Epithelial cell of prostate (primary cell): ENCODE results near the gene PARVB.
"Not testable (repeated sequence)": the region's sequence is repeated elsewhere in the genome, so short reads cannot be mapped to it uniquely, and the experiment has no call there.

Source experiments
- DNase-seq: peaks from one replicate; pipeline ENCODE4 v3.0.0-alpha.2; 2011; ENCODE audit warnings: low read depth, low spot score
- H3K27ac ChIP-seq: fragments of 450-650 bp; 2 replicates; pipeline ENCODE4 v1.5.1; 2017; ENCODE audit warnings: mild to moderate bottlenecking

PARVB gene

GRCh38 chr22:44098966-44099530, 74.9 kb downstream of the PARVB start:
- no peak overlapping the region for H3K27ac ChIP-seq
- no peak for DNase-seq

DNA sequence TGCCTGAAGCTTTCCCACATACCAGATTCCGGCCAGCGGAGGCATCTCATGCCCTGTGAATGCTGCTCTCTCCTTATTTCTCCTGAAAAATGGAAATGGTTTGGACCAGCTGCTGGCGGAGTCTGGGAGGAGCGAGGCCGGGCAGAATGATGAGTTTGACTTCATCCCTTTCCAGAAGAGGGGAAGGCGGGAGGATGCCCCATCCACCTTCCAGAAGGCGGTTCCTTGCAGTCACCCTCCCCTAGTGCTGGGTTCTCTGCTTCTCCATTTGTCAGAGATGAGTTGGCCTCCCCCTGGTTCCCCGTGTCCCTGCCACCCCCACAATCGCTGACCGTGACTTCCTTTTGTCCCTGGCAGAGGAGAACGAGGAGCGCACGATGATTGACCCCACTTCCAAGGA, 75.6 kb downstream of the PARVB start:
- no peak overlapping the region for H3K27ac ChIP-seq

DNA sequence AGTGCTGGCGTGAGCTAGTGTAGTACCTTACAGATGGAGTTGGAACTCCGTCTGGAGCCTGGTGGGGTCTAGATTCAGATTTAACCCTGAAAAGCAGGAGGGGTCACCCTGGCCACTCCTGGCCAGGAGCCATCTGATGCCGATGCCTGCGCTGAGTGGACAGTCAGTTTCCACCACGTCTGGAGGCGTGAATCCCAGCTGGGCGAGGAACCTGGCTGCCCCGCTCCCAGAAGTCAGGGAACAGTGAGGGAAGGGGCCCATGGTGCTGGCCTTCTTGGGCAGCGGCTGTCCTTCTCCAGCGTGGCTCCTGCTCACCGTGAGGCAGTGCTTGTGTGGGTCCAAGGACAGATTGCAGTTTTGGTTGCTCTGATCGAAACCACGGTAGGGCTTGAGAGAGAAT, 76.3 kb downstream of the PARVB start:
- DNase-seq: no peak
- no peak overlapping the region for H3K27ac ChIP-seq

More for the DNA sequence above, 75.6 kb downstream of the PARVB start:
- no peak for DNase-seq

DNA sequence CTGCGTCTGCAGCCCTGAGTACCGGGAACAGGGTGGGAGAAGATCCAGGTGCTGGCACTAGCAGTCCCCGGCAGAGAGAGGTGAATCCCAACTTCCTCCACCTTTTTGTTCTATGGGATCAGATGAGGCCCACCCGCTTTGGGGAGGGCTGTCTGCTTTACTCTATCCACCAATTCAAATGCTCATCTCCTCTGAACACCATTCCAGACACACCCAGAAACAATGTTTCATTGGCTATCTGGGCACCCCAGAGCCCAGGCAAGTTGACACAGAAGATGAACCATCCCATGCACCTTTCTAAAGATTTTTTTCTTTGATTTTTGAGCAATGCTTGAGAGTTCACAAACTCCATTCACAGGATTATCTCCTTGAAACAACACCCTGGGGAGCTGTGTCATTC, 78.0 kb downstream of the PARVB start:
- no peak overlapping the region for H3K27ac ChIP-seq
- DNase-seq: no peak

DNA sequence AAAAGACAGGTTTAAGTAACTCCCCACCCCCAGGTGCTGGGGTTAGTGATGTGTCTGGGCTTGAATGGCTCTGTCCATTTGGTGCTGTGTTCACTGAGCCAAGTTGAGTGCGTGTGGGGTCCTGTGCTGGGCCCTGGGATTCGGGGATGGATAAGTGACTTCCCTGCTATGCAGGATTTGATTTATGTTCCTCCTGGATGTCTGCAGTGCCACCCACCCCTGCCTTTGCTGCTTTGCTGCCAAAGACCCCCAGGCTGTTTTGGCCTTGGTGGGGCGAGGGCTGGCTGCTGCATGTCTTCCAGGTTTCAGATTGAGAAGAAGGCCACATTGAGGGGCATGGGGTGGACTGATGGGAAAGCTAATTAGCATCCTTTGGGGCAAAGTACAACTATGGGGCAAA, 78.8 kb downstream of the PARVB start:
- no peak for DNase-seq
- H3K27ac ChIP-seq: no peak overlapping the region

DNA sequence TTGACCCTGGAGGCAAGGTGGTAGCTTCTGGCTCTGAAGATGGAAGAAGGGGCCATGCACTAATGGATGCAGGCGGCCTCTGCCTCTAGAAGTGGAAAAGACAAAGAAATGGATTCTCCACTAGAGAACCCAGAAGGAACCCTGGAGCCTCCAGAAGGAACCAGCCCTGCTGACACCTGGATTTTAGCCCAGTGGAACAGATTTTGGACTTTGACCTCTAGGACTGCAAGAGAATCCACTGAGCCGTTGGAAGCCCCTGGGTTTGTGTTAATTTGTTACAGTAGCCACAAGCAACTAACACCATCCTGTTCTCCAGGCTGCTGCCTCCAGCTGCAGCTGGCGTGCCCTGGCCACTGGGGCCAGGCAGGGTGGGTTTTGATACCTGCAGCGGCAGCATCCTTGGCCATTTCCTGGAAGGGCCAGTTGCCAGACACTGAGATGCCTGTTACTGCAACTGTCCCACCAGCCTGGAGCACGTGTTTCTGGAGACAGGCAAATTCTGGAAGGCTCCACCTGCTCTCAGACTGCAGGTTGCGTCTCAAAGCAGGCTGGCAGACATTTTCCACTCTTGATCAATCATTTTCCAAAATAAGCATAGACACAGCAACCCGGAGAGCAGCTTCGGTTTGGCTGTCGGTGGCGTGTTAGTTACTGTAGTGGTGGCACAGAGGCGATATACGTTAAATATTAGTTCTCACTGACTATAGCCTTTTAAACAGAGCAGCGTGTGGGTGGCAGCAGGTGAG, 79.8 kb downstream of the PARVB start:
- H3K27ac ChIP-seq: no peak overlapping the region
- DNase-seq: no peak

- DNase-seq: no peak
These were observed 83.2 kb downstream of the PARVB start for GRCh38 chr22:44107340-44107739.

GRCh38 chr22:44108076-44108475, 84.0 kb downstream of the PARVB start:
- DNase-seq: no peak
- no peak overlapping the region for H3K27ac ChIP-seq

More at GRCh38 chr22:44107340-44107739, 83.2 kb downstream of the PARVB start:
- H3K27ac ChIP-seq: no peak overlapping the region

GRCh38 chr22:44108806-44109385, 84.8 kb downstream of the PARVB start:
- H3K27ac ChIP-seq: no peak overlapping the region
- DNase-seq: no peak

GRCh38 chr22:44109416-44109815, 85.3 kb downstream of the PARVB start:
- DNase-seq: no peak
- H3K27ac ChIP-seq: no peak overlapping the region

GRCh38 chr22:44110656-44111055, 86.6 kb downstream of the PARVB start:
- not testable (repeated sequence) for DNase-seq, H3K27ac ChIP-seq

- DNase-seq: no peak
- H3K27ac ChIP-seq: no peak overlapping the region
These were observed 87.6 kb downstream of the PARVB start for GRCh38 chr22:44111562-44112155.

GRCh38 chr22:44112191-44112590, 88.1 kb downstream of the PARVB start:
- no peak for DNase-seq
- no peak overlapping the region for H3K27ac ChIP-seq

GRCh38 chr22:44116331-44116730, 92.2 kb downstream of the PARVB start:
- no peak overlapping the region for H3K27ac ChIP-seq
- no peak for DNase-seq

DNA sequence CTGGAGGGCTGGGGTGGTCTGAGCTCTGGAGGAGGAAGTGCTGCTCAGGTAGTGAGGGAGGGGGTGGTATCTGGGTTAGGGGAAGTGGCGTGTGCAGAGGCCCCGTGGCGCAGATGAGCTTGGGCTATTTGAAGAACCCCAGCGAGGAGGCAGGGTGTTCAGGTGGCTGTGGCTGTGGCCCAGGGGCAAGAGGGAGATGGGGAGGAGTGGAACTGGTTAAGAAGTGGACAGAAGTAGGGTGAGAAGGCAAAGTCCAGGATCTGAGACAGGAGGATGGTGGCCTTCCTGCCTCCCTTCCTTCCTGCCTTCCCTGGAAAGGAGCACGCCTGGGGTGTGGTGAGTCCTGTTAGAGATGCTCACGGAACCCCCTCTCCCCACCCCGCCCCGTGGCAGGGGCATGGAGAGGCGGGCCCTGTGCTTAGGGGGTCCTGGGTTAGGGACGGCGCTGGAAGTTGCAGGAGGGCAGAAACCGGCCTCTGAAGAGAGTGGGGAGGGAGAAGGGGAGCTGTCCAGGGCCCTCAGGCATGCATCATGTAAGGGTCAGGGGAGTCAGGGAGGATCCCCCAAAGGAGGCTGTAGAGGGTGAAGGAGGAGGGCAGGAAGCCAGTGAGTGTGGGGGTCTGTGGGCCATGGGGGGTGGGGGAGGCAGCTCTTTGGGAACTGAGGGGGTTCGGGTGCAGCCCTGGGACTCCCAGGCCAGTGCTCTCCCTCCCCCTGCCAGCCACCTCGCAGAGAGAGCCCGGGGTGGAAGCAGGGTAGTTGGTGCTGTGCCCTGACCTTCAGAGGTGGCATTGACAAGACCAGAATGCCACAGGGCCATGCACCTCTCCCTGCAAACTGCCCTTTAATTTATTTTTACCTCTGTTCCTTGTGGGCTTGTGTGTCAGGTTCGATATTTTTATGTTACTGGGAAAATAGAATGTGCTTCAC, 92.9 kb downstream of the PARVB start:
- DNase-seq: no peak
- H3K27ac ChIP-seq: no peak overlapping the region

DNA sequence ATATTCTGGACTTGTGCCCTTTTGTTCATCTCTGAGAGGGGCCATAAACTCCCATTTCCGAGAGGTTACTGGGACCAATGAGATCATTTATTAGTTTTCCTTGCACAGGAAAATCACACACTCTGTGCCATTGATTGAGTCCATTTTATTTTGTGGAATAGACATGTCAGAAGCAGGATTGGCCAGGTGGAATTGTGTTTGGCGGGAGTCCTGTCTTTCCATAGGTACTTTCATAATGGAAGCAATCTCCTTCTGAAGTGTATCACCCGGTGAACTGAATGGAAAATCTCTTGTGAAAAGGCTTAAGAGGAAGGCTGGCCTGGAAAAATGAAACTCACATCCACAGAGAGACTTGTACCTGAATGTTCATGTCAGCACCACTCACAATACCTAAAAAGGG, 93.6 kb downstream of the PARVB start:
- no peak overlapping the region for H3K27ac ChIP-seq
- DNase-seq: no peak

- no peak for DNase-seq
- H3K27ac ChIP-seq: no peak overlapping the region
These were observed 94.7 kb downstream of the PARVB start for GRCh38 chr22:44118645-44119315.

DNA sequence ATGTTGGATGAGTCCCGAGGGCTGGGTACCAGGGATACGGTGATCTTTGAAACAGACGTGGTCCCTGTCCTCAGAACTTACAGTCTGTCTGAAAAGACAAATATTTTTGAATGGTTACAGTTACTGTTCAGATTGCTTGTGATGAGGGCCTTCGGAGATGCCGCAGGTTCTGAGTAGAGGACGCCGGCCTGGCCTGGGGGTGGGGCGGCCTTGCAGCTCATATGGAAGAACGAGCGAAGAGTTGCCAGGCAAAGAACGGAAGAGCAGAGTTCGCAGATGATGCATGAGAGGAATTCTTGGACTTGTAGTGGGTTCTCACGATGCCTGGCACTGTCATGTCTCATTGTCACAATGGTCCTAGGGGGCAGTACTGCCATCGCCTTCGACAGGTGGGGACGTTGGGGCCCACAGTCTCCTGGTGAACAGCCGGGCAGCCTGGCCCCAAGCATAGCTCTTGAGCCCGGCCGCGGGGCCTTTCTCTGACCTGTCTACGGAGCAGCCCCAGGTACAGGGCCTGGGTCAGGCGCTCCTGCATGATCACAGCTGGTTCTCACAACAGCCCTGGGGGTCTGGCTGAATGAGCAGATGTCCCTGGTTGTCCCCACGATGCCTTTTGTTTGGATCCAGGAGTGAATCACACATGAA, 95.7 kb downstream of the PARVB start:
- no peak overlapping the region for H3K27ac ChIP-seq
- no peak for DNase-seq

DNA sequence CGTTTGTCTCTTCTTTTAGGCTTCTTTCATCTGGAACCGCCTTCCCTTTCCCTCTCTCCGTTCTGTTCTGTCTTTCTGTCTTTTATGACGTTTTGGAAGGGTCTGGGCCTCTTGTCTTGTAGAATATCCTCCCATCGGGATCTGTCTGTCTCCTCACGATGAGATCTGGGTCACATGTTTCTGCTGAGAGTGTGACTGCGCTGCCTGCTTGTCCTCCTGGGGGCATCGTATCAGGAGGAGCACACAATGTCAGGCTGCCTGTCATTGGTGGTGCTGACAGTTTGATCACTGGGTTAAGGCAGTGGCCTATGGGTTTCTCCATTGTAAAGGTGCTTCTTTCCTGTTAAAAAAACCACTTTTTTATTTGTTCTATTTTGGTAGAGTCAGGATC, 96.2 kb downstream of the PARVB start:
- no peak overlapping the region for H3K27ac ChIP-seq
- DNase-seq: no peak
